Measurements from ENCODE around the gene DYNLT4. TPM values are rescaled to one million over a fixed set of nuclear protein-coding genes. Genes with fewer than 3 reads are reported as not detected.

DYNLT4 gene
- total and polyA plus RNA-seq, 2 of the 13 experiments (the other 11 are each of a cell fraction or from before 2014, with no cell fraction given) = 0.77 TPM; not detected in 1

GRCh38 chr1:44801491-44802305 lies 5.5 kb downstream of the DYNLT4 start:
- intact Hi-C loops (cut with micrococcal nuclease; ENCODE audit: unreplicated experiment) (no loop called here), in situ Hi-C loops (cut with HindIII; ENCODE audit: extremely low pct_ligation_motif_present, low pct_unique_long_range_greater_than_20kb) (no loop called here)
- no peaks in the 10 kb centered on the region for H3K9me3 ChIP-seq (ENCODE audit: low read length)
- peaks cover 6 to 38% of the 10 kb centered on the region in 2 experiments; a peak in 4 of 5 replicates for H3K36me3 ChIP-seq (replicated peaks in 1 of 2; ENCODE audit: control insufficient read depth in 1 of 2, insufficient read depth in 2 of 2, low read length in 2 of 2)
- WGBS (ENCODE audit: low lambda C conversion rate) = 89% methylated on average over 9 of the region's 13 CpGs
- no peak for DNase-seq (ENCODE audit: low spot score)
- POLR2A ChIA-PET = interaction anchor here (1.0 to 6.7 kb wide), 6 partner anchors 8 to 72 kb away, joined by 4 to 237 read pairs (median 50); partner anchors contain the start of genes BTBD19 and DYNLT4
- no peak overlapping the region for H3K27ac ChIP-seq (ENCODE audit: extremely low read length, insufficient read depth, low read length)
- peaks cover 56% of the 10 kb centered on the region for H3K4me1 ChIP-seq (ENCODE audit: insufficient read depth, low read length)
- no peak overlapping the region for H2AFZ ChIP-seq (ENCODE audit: low read length)
- no peak for ATAC-seq
- 0 out of 2 replicates have a peak, but pooled peaks cover 7% of the 10 kb centered on the region for H4K20me1 ChIP-seq (ENCODE audit: insufficient read depth, low read length)
- CTCF ChIA-PET (ENCODE audit: low intra/inter-chr PET ratio, low total read pairs) = no interaction called here
- TF ChIP-seq ZFP91 (CRISPR knock-in tag; IDR thresholded peaks at IDR 0.05; ENCODE audit: borderline replicate concordance) = 0 out of 2 replicates have a peak, but pooled peaks have one; percentile 2
- no peak for TF ChIP-seq ZSCAN31 (CRISPR knock-in tag; IDR thresholded peaks at IDR 0.05; ENCODE audit: low read depth)
- TF ChIP-seq ZFY (CRISPR knock-in tag; IDR thresholded peaks at IDR 0.05) = no peak
- no TSS peak for BruUV-seq (replicated peaks)
- peaks cover 17% of the 10 kb centered on the region for H3K79me2 ChIP-seq (ENCODE audit: insufficient read depth, low read length)
- H3K4me3 ChIP-seq (replicated peaks in 1 of 3; ENCODE audit: insufficient read depth in 1 of 3, low read depth in 2 of 3, low read length in 3 of 3) = peak overlapping the region; percentile 27 to 60 (median 45); a peak in 4 of 6 replicates
- no peaks in the 10 kb centered on the region for H3K27me3 ChIP-seq (ENCODE audit: control insufficient read depth in 1 of 2, insufficient read depth in 2 of 2, low read length in 2 of 2)
- peak overlapping the region; percentile 97 for H3K4me2 ChIP-seq (ENCODE audit: low read depth, low read length)
- peak overlapping the region; percentile 47; the same call in 1 of the 2 replicates for H3K9ac ChIP-seq (ENCODE audit: insufficient read depth, low read depth, low read length)
- no peak for FAIRE-seq
